ENCODE measurements around the gene CXCR2. TPM values are rescaled to one million over a fixed set of nuclear protein-coding genes. Genes with fewer than 3 reads are reported as not detected.
"Not testable (repeated sequence)": the region's sequence is repeated elsewhere in the genome, so short reads cannot be mapped to it uniquely, and the experiment has no call there.

Gene CXCR2
- total RNA-seq, 1 donor from 2014 or later = not detected

DNA sequence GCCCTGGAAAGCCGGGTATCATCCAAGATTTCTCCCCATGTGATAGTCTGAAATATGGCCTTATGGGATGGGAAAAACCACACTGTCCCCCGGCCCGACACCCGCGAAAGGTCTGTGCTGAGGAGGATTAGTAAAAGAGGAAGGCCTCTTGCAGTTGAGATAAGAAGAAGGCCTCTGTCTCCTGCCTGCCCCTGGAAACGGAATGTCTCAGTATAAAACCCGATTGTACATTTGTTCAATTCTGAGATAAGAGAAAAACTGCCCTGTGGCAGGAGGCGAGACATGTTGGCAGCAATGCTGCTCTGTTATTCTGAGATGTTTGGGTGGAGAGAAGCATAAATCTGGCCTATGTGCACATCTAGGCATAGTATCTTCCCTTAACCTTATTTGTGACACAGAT is 30.0 kb upstream of the CXCR2 start:
- no peak for DNase-seq (ENCODE audit: low read depth)
- Histone ChIP-seq H3K4me3 (ENCODE audit: low read depth, low read length) (no peak overlapping the region), H3K36me3 (ENCODE audit: control insufficient read depth, insufficient read depth, low read length) (no peaks in the 10 kb centered on the region), H3K27me3 (ENCODE audit: control insufficient read depth, insufficient read depth, low read length) (no peaks in the 10 kb centered on the region)
- no peak for FAIRE-seq
- TF ChIP-seq, protein P1, sequence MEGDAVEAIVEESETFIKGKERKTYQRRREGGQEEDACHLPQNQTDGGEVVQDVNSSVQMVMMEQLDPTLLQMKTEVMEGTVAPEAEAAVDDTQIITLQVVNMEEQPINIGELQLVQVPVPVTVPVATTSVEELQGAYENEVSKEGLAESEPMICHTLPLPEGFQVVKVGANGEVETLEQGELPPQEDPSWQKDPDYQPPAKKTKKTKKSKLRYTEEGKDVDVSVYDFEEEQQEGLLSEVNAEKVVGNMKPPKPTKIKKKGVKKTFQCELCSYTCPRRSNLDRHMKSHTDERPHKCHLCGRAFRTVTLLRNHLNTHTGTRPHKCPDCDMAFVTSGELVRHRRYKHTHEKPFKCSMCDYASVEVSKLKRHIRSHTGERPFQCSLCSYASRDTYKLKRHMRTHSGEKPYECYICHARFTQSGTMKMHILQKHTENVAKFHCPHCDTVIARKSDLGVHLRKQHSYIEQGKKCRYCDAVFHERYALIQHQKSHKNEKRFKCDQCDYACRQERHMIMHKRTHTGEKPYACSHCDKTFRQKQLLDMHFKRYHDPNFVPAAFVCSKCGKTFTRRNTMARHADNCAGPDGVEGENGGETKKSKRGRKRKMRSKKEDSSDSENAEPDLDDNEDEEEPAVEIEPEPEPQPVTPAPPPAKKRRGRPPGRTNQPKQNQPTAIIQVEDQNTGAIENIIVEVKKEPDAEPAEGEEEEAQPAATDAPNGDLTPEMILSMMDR (IDR thresholded peaks at IDR 0.05; ENCODE audit: insufficient read depth, low read length, severe bottlenecking) = no peak

DNA sequence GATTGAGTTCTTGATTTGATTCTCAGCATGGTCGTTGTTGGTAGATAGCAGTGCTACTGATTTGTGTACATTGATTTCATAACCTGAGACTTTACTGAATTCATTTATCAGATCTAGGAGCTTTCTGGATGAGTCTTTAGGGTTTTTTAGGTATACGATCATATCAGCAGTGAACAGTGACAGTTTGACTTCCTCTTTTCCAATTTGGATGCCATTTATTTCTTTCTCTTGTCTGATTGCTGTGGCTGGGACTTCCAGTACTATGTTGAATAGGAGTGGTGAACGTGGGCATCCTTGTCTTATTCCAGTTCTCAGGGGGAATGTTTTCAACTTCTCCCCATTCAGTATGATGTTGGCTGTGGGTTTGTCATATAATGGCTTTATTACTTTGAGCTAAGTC is 27.9 kb upstream of the CXCR2 start:
- DNase-seq (ENCODE audit: low read depth) = no peak
- no peak for FAIRE-seq
- Histone ChIP-seq H3K27me3 (ENCODE audit: control insufficient read depth, insufficient read depth, low read length) (no peaks in the 10 kb centered on the region), H3K36me3 (ENCODE audit: control insufficient read depth, insufficient read depth, low read length) (no peaks in the 10 kb centered on the region), H3K4me3 (ENCODE audit: low read depth, low read length) (no peak overlapping the region)
- TF ChIP-seq, protein P1 (IDR thresholded peaks at IDR 0.05; ENCODE audit: insufficient read depth, low read length, severe bottlenecking) = no peak

DNA sequence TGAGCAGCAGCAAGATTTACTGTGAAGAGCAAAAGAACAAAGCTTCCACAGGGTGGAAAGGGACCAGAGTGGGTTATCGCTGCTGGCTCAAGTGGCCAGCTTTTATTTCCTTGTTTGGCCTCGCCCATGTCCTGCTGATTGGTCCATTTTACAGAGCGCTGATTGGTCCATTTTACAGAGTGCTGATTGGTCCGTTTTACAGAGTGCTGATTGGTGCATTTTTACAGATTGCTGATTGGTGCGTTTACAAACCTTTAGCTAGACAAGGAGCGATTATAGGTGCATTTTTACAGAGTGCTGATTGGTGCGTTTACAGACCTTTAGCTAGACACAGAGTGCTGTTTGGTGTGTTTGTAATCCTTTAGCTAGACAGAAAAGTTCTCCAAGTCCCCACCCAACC is 17.0 kb upstream of the CXCR2 start:
- H3K27me3 ChIP-seq (ENCODE audit: control insufficient read depth, insufficient read depth, low read length); DNase-seq (ENCODE audit: low read depth); H3K4me3 ChIP-seq (ENCODE audit: low read depth, low read length); H3K36me3 ChIP-seq (ENCODE audit: control insufficient read depth, insufficient read depth, low read length); FAIRE-seq: not testable (repeated sequence)

DNA sequence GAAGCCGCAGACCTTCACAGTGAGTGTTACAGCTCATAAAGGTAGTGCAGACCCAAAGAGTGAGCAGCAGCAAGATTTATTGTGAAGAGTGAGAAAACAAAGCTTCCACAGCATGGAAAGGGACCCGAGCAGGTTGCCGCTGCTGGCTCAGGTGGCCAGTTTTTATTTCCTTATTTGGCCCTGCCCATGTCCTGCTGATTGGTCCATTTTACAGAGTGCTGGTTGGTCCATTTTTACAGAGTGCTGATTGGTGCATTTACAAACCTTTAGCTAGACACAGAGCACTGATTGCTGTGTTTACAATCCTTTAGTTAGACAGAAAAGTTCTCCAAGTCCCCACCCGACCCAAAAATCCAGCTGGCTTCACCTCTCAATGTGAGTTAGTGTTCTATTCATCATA is 4.0 kb upstream of the CXCR2 start:
- not testable (repeated sequence) for H3K36me3 ChIP-seq (ENCODE audit: control insufficient read depth, insufficient read depth, low read length); H3K4me3 ChIP-seq (ENCODE audit: low read depth, low read length); H3K27me3 ChIP-seq (ENCODE audit: control insufficient read depth, insufficient read depth, low read length); FAIRE-seq; DNase-seq (ENCODE audit: low read depth)

DNA sequence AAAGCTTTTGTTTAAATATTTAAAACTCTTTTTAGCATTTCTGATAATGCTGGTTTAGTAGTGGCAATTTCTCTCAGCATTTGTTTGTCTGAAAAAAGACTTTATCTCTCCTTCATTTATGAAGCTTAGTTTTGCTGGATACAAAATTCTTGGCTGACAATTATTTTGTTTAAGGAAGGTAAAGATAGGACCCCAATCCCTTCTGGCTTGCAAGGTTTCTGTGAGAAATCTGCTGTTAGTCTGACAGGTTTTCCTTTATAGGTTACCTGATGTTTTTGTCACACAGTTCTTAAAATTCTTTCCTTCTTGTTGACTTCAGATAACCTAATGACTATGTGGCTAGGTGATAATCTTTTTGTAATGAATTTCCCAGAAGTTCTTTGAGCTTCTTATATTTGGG is 3.5 kb upstream of the CXCR2 start:
- not testable (repeated sequence) for H3K36me3 ChIP-seq (ENCODE audit: control insufficient read depth, insufficient read depth, low read length)

DNA sequence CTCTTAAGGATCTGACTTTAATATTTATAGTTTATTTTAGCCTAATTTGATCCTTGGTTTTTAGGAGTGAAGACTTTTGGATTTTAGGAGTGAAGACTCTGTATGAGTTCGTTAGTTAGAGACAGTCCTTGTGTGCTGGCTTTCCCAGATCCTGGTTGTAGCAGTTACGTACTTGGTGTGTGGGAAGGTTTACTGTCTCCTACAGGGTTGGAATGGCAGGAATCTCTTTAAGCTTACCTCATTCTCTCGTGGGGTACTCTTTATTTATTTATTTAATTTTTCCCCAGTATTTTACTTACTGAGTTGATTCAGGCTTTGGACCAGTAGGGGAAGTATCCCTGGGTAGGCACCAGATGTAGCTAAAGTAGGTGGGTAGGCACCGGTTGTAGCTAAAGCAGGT is 1.8 kb upstream of the CXCR2 start:
- TF ChIP-seq, protein P1 (IDR thresholded peaks at IDR 0.05; ENCODE audit: insufficient read depth, low read length, severe bottlenecking) = no peak
- no peaks in the 10 kb centered on the region for H3K36me3 ChIP-seq (ENCODE audit: control insufficient read depth, insufficient read depth, low read length)
- H3K27me3 ChIP-seq (ENCODE audit: control insufficient read depth, insufficient read depth, low read length) = no peaks in the 10 kb centered on the region
- no peak for FAIRE-seq
- no peak for DNase-seq (ENCODE audit: low read depth)
- H3K4me3 ChIP-seq (ENCODE audit: low read depth, low read length) = no peak overlapping the region

More for the DNA sequence above, 3.5 kb upstream of the CXCR2 start:
- H3K27me3 ChIP-seq (ENCODE audit: control insufficient read depth, insufficient read depth, low read length); FAIRE-seq; DNase-seq (ENCODE audit: low read depth); H3K4me3 ChIP-seq (ENCODE audit: low read depth, low read length): not testable (repeated sequence)

DNA sequence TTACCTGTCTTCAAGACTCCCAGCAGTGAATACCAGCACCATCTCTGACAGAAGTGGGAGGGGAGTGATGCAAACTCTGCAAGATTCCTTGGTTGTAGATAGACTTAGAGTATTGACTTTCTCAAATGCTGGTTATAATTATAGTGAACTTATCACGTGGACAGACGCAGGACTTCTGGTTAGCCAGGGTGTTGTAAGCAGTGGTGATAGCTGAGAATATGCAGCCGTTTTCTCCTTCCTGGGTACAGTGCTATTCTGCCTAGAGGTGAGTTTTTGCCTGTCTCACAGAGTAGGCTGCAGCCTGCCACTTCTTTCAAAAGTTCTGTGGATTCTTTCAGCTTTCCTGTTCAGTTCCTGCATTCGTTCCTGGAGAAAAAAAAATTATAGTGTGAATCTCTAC is 733 bp upstream of the CXCR2 start:
- TF ChIP-seq, protein P1 (IDR thresholded peaks at IDR 0.05; ENCODE audit: insufficient read depth, low read length, severe bottlenecking) = no peak
- DNase-seq (ENCODE audit: low read depth) = no peak
- no peaks in the 10 kb centered on the region for H3K36me3 ChIP-seq (ENCODE audit: control insufficient read depth, insufficient read depth, low read length)
- H3K4me3 ChIP-seq (ENCODE audit: low read depth, low read length) = no peak overlapping the region
- no peaks in the 10 kb centered on the region for H3K27me3 ChIP-seq (ENCODE audit: control insufficient read depth, insufficient read depth, low read length)
- FAIRE-seq = no peak

Measured in bronchial epithelial cell (primary cell).